ENCODE data around the gene POLR1E. TPM values are rescaled to one million over a fixed set of nuclear protein-coding genes. Genes with fewer than 3 reads are reported as not detected.

POLR1E gene
- total and polyA plus RNA-seq, 4 donors = 4.9 to 25.5 (median 14.4) TPM

DNA sequence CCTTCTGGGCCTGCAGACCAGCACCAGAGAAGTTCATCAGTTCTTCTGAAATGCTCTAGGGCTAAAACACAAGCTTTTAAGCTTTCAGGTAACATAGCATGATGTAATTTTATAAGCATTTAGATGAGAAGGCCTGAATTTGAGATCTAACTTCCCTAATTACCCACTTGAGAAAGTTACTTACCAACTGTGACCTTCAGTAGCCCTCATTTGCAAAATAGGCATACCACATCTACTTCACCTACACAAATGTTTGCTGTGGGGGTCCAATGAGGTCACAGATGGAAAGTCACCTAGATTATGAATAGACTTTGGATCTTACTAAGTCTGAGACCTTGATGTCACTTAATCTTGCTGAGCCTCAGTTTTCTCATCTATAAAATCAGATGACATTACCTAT lies 53.9 kb downstream of the POLR1E start (continued):
- TF ChIP-seq, protein P1, sequence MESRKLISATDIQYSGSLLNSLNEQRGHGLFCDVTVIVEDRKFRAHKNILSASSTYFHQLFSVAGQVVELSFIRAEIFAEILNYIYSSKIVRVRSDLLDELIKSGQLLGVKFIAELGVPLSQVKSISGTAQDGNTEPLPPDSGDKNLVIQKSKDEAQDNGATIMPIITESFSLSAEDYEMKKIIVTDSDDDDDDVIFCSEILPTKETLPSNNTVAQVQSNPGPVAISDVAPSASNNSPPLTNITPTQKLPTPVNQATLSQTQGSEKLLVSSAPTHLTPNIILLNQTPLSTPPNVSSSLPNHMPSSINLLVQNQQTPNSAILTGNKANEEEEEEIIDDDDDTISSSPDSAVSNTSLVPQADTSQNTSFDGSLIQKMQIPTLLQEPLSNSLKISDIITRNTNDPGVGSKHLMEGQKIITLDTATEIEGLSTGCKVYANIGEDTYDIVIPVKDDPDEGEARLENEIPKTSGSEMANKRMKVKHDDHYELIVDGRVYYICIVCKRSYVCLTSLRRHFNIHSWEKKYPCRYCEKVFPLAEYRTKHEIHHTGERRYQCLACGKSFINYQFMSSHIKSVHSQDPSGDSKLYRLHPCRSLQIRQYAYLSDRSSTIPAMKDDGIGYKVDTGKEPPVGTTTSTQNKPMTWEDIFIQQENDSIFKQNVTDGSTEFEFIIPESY (IDR thresholded peaks at IDR 0.05) = no peak
- TF ChIP-seq, protein P2, sequence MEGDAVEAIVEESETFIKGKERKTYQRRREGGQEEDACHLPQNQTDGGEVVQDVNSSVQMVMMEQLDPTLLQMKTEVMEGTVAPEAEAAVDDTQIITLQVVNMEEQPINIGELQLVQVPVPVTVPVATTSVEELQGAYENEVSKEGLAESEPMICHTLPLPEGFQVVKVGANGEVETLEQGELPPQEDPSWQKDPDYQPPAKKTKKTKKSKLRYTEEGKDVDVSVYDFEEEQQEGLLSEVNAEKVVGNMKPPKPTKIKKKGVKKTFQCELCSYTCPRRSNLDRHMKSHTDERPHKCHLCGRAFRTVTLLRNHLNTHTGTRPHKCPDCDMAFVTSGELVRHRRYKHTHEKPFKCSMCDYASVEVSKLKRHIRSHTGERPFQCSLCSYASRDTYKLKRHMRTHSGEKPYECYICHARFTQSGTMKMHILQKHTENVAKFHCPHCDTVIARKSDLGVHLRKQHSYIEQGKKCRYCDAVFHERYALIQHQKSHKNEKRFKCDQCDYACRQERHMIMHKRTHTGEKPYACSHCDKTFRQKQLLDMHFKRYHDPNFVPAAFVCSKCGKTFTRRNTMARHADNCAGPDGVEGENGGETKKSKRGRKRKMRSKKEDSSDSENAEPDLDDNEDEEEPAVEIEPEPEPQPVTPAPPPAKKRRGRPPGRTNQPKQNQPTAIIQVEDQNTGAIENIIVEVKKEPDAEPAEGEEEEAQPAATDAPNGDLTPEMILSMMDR (IDR thresholded peaks at IDR 0.05; ENCODE audit: low read depth, low read length, missing input control) = no peak
- TF ChIP-seq RAD21 (IDR thresholded peaks at IDR 0.05) (no peak), EGR1 (IDR thresholded peaks at IDR 0.05; ENCODE audit: low read depth in 2 of 2) (no peak), HNF4G (IDR thresholded peaks at IDR 0.05) (no peak), HNF4A (conservative IDR thresholded peaks at IDR 0.05) (no peak)

DNA sequence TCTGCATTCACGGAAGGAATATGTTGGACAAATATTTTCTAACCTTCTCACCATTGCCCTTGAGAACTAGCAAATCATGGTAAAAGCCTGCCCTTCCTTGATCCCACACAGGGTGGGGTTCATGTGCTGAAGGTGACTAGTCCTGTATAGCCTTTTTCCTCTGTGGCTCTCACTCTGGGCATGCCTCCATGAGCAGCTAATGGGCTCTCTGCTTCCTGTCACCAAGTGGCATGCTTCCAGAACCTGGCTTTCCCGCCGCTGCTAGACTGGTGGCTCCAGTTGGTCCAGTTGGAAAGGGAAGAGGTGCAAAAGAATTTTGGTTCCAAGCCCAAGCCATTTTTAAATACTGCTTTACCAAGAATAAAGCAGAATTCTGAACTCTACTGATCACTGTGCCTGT lies 54.9 kb downstream of the POLR1E start:
- Histone ChIP-seq H3K4me3 (ENCODE audit: low read depth in 1 of 3, low read length in 3 of 3) (no peak overlapping the region), H3K9me3 (ENCODE audit: control insufficient read depth in 4 of 4, low read length in 3 of 4) (no peaks in the 10 kb centered on the region), H3K27ac (ENCODE audit: low read depth in 1 of 2, low read length in 2 of 2) (no peak overlapping the region), H3K36me3 (ENCODE audit: control insufficient read depth in 4 of 4, insufficient read depth in 3 of 4, low read depth in 1 of 4, low read length in 3 of 4) (peaks cover 0 to 23% (median 8%) of the 10 kb centered on the region in 4 donors), H3K4me1 (ENCODE audit: control insufficient read depth in 4 of 4, insufficient read depth in 4 of 4, low read length in 3 of 4) (no peaks in the 10 kb centered on the region), H3K9ac (ENCODE audit: low read depth in 1 of 2, low read length in 2 of 2) (no peak overlapping the region), H3K27me3 (ENCODE audit: control insufficient read depth in 4 of 4, insufficient read depth in 4 of 4, low read length in 3 of 4) (no peaks in the 10 kb centered on the region)
- TF ChIP-seq YY1 (IDR thresholded peaks at IDR 0.05) (no peak), RXRA (IDR thresholded peaks at IDR 0.05) (no peak), EGR1 (IDR thresholded peaks at IDR 0.05; ENCODE audit: low read depth in 2 of 2) (no peak), FOXA1 (IDR thresholded peaks at IDR 0.05) (no peak), HNF4G (IDR thresholded peaks at IDR 0.05) (no peak), RAD21 (IDR thresholded peaks at IDR 0.05) (no peak), NR2F2 (IDR thresholded peaks at IDR 0.05) (no peak), HNF4A (conservative IDR thresholded peaks at IDR 0.05) (no peak)
- TF ChIP-seq, protein P1 (IDR thresholded peaks at IDR 0.05) = no peak
- TF ChIP-seq, protein P3, sequence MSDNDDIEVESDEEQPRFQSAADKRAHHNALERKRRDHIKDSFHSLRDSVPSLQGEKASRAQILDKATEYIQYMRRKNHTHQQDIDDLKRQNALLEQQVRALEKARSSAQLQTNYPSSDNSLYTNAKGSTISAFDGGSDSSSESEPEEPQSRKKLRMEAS (IDR thresholded peaks at IDR 0.05) = no peak
- 88% methylated on average over 3 of the region's 3 CpGs for WGBS
- DNase-seq (ENCODE audit: low spot score) = no peak

DNA sequence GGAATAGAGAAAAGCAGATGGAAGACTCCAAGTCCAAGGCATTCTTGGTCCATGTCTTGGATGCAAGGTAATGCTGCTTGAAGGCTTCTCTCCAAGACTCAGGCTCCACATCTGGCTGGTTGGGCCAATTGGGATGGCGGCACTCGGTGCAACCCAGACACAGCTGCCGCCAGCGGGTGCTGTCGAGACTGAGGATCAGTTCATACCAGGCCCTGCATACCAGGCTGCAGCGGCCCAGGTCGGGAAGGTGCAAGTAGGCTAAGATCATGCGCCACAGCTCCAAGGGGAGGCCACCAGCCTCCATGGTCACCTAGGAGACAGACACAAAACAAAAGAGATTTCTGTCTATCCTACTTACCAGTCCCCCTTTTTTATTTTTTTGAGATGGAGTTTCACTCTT lies 55.7 kb downstream of the POLR1E start:
- 100% methylated on average over 8 of the region's 8 CpGs for WGBS
- TF ChIP-seq RAD21 (IDR thresholded peaks at IDR 0.05) = no peak
- TF ChIP-seq, protein P3 (IDR thresholded peaks at IDR 0.05) = no peak
- TF ChIP-seq, protein P4, sequence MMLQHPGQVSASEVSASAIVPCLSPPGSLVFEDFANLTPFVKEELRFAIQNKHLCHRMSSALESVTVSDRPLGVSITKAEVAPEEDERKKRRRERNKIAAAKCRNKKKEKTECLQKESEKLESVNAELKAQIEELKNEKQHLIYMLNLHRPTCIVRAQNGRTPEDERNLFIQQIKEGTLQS (IDR thresholded peaks at IDR 0.05) = no peak
- TF ChIP-seq GABPA (IDR thresholded peaks at IDR 0.05 in 1 of 2, conservative IDR thresholded peaks at IDR 0.05 in 1 of 2) = no peak
- TF ChIP-seq SP1 (IDR thresholded peaks at IDR 0.05) = no peak
- no peak for TF ChIP-seq FOXA2 (IDR thresholded peaks at IDR 0.05)
- no peak for TF ChIP-seq YY1 (IDR thresholded peaks at IDR 0.05)
- TF ChIP-seq, protein P5, sequence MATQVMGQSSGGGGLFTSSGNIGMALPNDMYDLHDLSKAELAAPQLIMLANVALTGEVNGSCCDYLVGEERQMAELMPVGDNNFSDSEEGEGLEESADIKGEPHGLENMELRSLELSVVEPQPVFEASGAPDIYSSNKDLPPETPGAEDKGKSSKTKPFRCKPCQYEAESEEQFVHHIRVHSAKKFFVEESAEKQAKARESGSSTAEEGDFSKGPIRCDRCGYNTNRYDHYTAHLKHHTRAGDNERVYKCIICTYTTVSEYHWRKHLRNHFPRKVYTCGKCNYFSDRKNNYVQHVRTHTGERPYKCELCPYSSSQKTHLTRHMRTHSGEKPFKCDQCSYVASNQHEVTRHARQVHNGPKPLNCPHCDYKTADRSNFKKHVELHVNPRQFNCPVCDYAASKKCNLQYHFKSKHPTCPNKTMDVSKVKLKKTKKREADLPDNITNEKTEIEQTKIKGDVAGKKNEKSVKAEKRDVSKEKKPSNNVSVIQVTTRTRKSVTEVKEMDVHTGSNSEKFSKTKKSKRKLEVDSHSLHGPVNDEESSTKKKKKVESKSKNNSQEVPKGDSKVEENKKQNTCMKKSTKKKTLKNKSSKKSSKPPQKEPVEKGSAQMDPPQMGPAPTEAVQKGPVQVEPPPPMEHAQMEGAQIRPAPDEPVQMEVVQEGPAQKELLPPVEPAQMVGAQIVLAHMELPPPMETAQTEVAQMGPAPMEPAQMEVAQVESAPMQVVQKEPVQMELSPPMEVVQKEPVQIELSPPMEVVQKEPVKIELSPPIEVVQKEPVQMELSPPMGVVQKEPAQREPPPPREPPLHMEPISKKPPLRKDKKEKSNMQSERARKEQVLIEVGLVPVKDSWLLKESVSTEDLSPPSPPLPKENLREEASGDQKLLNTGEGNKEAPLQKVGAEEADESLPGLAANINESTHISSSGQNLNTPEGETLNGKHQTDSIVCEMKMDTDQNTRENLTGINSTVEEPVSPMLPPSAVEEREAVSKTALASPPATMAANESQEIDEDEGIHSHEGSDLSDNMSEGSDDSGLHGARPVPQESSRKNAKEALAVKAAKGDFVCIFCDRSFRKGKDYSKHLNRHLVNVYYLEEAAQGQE (IDR thresholded peaks at IDR 0.05) = no peak
- TF ChIP-seq TAF1 (conservative IDR thresholded peaks at IDR 0.05) = no peak
- TF ChIP-seq HNF4A (conservative IDR thresholded peaks at IDR 0.05) = no peak
- TF ChIP-seq HNF4G (IDR thresholded peaks at IDR 0.05) = no peak
- TF ChIP-seq JUND (IDR thresholded peaks at IDR 0.05) = no peak
- TF ChIP-seq, protein P1 (IDR thresholded peaks at IDR 0.05) = no peak

More for the DNA sequence above, 55.7 kb downstream of the POLR1E start:
- Histone ChIP-seq H3K4me1 (ENCODE audit: control insufficient read depth in 4 of 4, insufficient read depth in 4 of 4, low read length in 3 of 4) (no peaks in the 10 kb centered on the region), H3K27me3 (ENCODE audit: control insufficient read depth in 4 of 4, insufficient read depth in 4 of 4, low read length in 3 of 4) (no peaks in the 10 kb centered on the region), H3K9me3 (ENCODE audit: control insufficient read depth in 4 of 4, low read length in 3 of 4) (no peaks in the 10 kb centered on the region), H3K27ac (ENCODE audit: low read depth in 1 of 2, low read length in 2 of 2) (no peak overlapping the region), H3K36me3 (ENCODE audit: control insufficient read depth in 4 of 4, insufficient read depth in 3 of 4, low read depth in 1 of 4, low read length in 3 of 4) (peaks cover 0 to 23% (median 8%) of the 10 kb centered on the region in 4 donors), H3K4me3 (ENCODE audit: low read depth in 1 of 3, low read length in 3 of 3) (no peak overlapping the region), H3K9ac (ENCODE audit: low read depth in 1 of 2, low read length in 2 of 2) (no peak overlapping the region)
- no peak for DNase-seq (ENCODE audit: low spot score)
